Adipose tissue (tissue), 3 donors: ENCODE results near the gene TSR3. TPM values are rescaled to one million over a fixed set of nuclear protein-coding genes. Genes with fewer than 3 reads are reported as not detected.

Source experiments
- H3K27ac ChIP-seq: one replicate; pipeline ENCODE4 v1.5.1; 2013; ENCODE audit warnings: low read depth, low read length
- WGBS, 3 donors: extraction: QIAGEN DNeasy Blood & Tissue Kit; methylation state at CpG; one replicate each; pipeline ENCODE4 v1.1.7; 2013; 5-methylcytosine and 5-hydroxymethylcytosine counted together
- polyA plus RNA-seq, 3 donors: library from polyadenylated mRNA; stranded (reverse); fragments of 200-250 nt; gene quantifications; one replicate each; pipeline ENCODE4 v1.2.3, GENCODE V29; 2013
- donor health status: healthy with polysubstance abuse.
- donor health status: Bipolar disorder and iron deficiency.
- donor health status: healthy.

Gene TSR3
- polyA plus RNA-seq, 3 donors, result 42.0 to 69.2 (median 57.8) TPM

- no peak overlapping the region for H3K27ac ChIP-seq
- WGBS, 3 donors, result 3 to 8% (median 8%) methylated on average over 61 to 95 of the region's 95 CpGs
Measured at GRCh38 chr16:1379304-1380076, 27.8 kb upstream of the TSR3 start.

- no peak overlapping the region for H3K27ac ChIP-seq
- 7% methylated on average over 30 to 31 of the region's 31 CpGs for WGBS, 3 donors
Measured at GRCh38 chr16:1378804-1379303, 27.2 kb upstream of the TSR3 start.

- 93 to 94% (median 94%) methylated on average over 24 to 25 of the region's 25 CpGs for WGBS, 3 donors
- H3K27ac ChIP-seq, result no peak overlapping the region
Measured at GRCh38 chr16:1378087-1378803, 26.6 kb upstream of the TSR3 start.

GRCh38 chr16:1377406-1378010, 25.8 kb upstream of the TSR3 start:
- 81 to 91% (median 83%) methylated on average over 8 to 10 of the region's 10 CpGs for WGBS, 3 donors
- H3K27ac ChIP-seq, result no peak overlapping the region

GRCh38 chr16:1375741-1376410, 24.2 kb upstream of the TSR3 start:
- 89 to 92% (median 90%) methylated on average over 16 to 19 of the region's 19 CpGs for WGBS, 3 donors
- no peak overlapping the region for H3K27ac ChIP-seq

GRCh38 chr16:1375298-1375640, 23.6 kb upstream of the TSR3 start:
- WGBS, 3 donors, result 88 to 93% (median 92%) methylated on average over 21 to 24 of the region's 24 CpGs
- H3K27ac ChIP-seq, result no peak overlapping the region

- WGBS, 3 donors, result 94 to 97% (median 95%) methylated on average over 41 to 46 of the region's 46 CpGs
- H3K27ac ChIP-seq, result no peak overlapping the region
Measured at GRCh38 chr16:1374418-1375297, 23.0 kb upstream of the TSR3 start.

GRCh38 chr16:1372292-1372950, 20.7 kb upstream of the TSR3 start:
- no peak overlapping the region for H3K27ac ChIP-seq
- WGBS, 3 donors, result 87 to 95% (median 94%) methylated on average over 13 to 17 of the region's 21 CpGs

- WGBS, 3 donors, result 89 to 94% (median 90%) methylated on average over 31 to 33 of the region's 33 CpGs
- H3K27ac ChIP-seq, result no peak overlapping the region
Measured at GRCh38 chr16:1371054-1371978, 19.6 kb upstream of the TSR3 start.

GRCh38 chr16:1367486-1368174, 16.0 kb upstream of the TSR3 start:
- 87 to 93% (median 87%) methylated on average over 15 to 27 of the region's 27 CpGs for WGBS, 3 donors
- no peak overlapping the region for H3K27ac ChIP-seq

- H3K27ac ChIP-seq, result no peak overlapping the region
- WGBS, 3 donors, result 87 to 90% (median 89%) methylated on average over 21 to 24 of the region's 24 CpGs
Measured at GRCh38 chr16:1366712-1367299, 15.1 kb upstream of the TSR3 start.

GRCh38 chr16:1366060-1366711, 14.5 kb upstream of the TSR3 start:
- 81 to 94% (median 88%) methylated on average over 28 to 29 of the region's 29 CpGs for WGBS, 3 donors

GRCh38 chr16:1364510-1364909, 12.8 kb upstream of the TSR3 start:
- 89 to 91% (median 90%) methylated on average over 21 to 22 of the region's 22 CpGs for WGBS, 3 donors
- no peak overlapping the region for H3K27ac ChIP-seq

More at GRCh38 chr16:1366060-1366711, 14.5 kb upstream of the TSR3 start:
- H3K27ac ChIP-seq, result no peak overlapping the region

- H3K27ac ChIP-seq, result no peak overlapping the region
- 44 to 53% (median 46%) methylated on average over 18 of the region's 18 CpGs for WGBS, 3 donors
Measured at GRCh38 chr16:1363501-1364041, 11.9 kb upstream of the TSR3 start.

- H3K27ac ChIP-seq, result no peak overlapping the region
- WGBS, 3 donors, result 50 to 89% (median 88%) methylated on average over 11 of the region's 11 CpGs
Measured at GRCh38 chr16:1362807-1363206, 11.1 kb upstream of the TSR3 start.
